ENCODE results near the gene FCN3. TPM values are rescaled to one million over a fixed set of nuclear protein-coding genes. Genes with fewer than 3 reads are reported as not detected.

Gene FCN3
- total and polyA plus RNA-seq, 10 of the 15 experiments (the other 5 are each of a cell fraction or from before 2014, with no cell fraction given) = 0.28 TPM; not detected in 9

DNA sequence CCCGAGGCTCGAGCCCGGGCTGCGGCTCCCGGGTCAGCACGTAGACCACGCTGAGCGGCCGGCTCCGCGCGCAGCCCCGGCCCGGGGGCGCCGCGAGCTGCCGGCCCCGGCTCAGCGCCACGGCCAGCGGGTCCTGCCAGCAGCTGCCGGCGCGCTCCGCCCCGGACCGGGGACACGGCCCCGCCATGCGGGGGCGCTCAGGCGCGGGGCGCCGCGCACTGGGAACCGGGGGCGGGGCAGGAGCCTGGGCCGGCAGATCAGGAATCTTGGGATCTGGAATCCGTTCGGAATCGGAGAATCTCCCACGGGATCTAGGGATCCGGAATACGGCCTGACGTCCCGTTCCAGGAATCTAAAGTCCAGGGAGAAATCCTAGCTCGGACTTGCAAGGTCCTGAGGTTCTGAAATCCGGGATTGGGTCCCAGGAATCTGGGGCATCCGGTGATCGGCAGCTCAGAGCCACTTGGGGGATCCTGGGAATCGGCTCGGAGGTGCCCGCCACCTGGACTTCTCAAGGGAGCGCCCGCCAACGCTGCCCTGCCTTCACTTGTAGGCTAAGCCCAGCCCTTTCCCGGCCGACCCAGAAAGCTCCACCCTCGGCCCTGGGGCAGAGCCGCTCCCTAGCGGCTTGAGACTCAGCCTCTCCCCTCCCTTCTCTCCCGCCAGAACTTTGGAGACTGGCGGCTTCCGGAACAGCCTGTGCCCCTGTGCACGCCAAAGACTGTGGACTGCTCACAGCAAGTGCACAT is 8.0 kb downstream of the FCN3 start, which contains the start of gene MAP3K6 (continued):
- TF ChIP-seq, protein P1, sequence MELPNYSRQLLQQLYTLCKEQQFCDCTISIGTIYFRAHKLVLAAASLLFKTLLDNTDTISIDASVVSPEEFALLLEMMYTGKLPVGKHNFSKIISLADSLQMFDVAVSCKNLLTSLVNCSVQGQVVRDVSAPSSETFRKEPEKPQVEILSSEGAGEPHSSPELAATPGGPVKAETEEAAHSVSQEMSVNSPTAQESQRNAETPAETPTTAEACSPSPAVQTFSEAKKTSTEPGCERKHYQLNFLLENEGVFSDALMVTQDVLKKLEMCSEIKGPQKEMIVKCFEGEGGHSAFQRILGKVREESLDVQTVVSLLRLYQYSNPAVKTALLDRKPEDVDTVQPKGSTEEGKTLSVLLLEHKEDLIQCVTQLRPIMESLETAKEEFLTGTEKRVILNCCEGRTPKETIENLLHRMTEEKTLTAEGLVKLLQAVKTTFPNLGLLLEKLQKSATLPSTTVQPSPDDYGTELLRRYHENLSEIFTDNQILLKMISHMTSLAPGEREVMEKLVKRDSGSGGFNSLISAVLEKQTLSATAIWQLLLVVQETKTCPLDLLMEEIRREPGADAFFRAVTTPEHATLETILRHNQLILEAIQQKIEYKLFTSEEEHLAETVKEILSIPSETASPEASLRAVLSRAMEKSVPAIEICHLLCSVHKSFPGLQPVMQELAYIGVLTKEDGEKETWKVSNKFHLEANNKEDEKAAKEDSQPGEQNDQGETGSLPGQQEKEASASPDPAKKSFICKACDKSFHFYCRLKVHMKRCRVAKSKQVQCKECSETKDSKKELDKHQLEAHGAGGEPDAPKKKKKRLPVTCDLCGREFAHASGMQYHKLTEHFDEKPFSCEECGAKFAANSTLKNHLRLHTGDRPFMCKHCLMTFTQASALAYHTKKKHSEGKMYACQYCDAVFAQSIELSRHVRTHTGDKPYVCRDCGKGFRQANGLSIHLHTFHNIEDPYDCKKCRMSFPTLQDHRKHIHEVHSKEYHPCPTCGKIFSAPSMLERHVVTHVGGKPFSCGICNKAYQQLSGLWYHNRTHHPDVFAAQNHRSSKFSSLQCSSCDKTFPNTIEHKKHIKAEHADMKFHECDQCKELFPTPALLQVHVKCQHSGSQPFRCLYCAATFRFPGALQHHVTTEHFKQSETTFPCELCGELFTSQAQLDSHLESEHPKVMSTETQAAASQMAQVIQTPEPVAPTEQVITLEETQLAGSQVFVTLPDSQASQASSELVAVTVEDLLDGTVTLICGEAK (IDR thresholded peaks at IDR 0.05; ENCODE audit: borderline replicate concordance) = no peak
- TF ChIP-seq IKZF2 (IDR thresholded peaks at IDR 0.05) = peak; percentile 69 to 72
- no peak for TF ChIP-seq PAX5 (IDR thresholded peaks at IDR 0.05; ENCODE audit: borderline replicate concordance, low read depth, low read length)
- no peak for TF ChIP-seq SREBF1 (IDR thresholded peaks at IDR 0.05; ENCODE audit: low read length)
- no peak for TF ChIP-seq CHD2 (IDR thresholded peaks at IDR 0.05; ENCODE audit: borderline replicate concordance, low read depth, low read length)
- no peak for TF ChIP-seq SIX5 (IDR thresholded peaks at IDR 0.05; ENCODE audit: low read depth, low read length, severe bottlenecking)
- TF ChIP-seq, protein P2, sequence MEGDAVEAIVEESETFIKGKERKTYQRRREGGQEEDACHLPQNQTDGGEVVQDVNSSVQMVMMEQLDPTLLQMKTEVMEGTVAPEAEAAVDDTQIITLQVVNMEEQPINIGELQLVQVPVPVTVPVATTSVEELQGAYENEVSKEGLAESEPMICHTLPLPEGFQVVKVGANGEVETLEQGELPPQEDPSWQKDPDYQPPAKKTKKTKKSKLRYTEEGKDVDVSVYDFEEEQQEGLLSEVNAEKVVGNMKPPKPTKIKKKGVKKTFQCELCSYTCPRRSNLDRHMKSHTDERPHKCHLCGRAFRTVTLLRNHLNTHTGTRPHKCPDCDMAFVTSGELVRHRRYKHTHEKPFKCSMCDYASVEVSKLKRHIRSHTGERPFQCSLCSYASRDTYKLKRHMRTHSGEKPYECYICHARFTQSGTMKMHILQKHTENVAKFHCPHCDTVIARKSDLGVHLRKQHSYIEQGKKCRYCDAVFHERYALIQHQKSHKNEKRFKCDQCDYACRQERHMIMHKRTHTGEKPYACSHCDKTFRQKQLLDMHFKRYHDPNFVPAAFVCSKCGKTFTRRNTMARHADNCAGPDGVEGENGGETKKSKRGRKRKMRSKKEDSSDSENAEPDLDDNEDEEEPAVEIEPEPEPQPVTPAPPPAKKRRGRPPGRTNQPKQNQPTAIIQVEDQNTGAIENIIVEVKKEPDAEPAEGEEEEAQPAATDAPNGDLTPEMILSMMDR (IDR thresholded peaks at IDR 0.05 in 2 of 3, conservative IDR thresholded peaks at IDR 0.05 in 1 of 3; ENCODE audit: control insufficient read depth in 2 of 3, extremely low read depth in 1 of 3, insufficient read depth in 1 of 3, low read depth in 3 of 3, low read length in 3 of 3) = peak; percentile 32 to 68 (median 50); a peak in 3 of 6 replicates
- TF ChIP-seq LARP7 (IDR thresholded peaks at IDR 0.05) = peak; percentile 81
- no peak for TF ChIP-seq SPI1 (IDR thresholded peaks at IDR 0.05; ENCODE audit: borderline replicate concordance, insufficient read depth, low read depth, low read length)
- TF ChIP-seq, protein P3, sequence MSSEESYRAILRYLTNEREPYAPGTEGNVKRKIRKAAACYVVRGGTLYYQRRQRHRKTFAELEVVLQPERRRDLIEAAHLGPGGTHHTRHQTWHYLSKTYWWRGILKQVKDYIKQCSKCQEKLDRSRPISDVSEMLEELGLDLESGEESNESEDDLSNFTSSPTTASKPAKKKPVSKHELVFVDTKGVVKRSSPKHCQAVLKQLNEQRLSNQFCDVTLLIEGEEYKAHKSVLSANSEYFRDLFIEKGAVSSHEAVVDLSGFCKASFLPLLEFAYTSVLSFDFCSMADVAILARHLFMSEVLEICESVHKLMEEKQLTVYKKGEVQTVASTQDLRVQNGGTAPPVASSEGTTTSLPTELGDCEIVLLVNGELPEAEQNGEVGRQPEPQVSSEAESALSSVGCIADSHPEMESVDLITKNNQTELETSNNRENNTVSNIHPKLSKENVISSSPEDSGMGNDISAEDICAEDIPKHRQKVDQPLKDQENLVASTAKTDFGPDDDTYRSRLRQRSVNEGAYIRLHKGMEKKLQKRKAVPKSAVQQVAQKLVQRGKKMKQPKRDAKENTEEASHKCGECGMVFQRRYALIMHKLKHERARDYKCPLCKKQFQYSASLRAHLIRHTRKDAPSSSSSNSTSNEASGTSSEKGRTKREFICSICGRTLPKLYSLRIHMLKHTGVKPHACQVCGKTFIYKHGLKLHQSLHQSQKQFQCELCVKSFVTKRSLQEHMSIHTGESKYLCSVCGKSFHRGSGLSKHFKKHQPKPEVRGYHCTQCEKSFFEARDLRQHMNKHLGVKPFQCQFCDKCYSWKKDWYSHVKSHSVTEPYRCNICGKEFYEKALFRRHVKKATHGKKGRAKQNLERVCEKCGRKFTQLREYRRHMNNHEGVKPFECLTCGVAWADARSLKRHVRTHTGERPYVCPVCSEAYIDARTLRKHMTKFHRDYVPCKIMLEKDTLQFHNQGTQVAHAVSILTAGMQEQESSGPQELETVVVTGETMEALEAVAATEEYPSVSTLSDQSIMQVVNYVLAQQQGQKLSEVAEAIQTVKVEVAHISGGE (CRISPR knock-in tag; IDR thresholded peaks at IDR 0.05) = no peak
- TF ChIP-seq, protein P4, sequence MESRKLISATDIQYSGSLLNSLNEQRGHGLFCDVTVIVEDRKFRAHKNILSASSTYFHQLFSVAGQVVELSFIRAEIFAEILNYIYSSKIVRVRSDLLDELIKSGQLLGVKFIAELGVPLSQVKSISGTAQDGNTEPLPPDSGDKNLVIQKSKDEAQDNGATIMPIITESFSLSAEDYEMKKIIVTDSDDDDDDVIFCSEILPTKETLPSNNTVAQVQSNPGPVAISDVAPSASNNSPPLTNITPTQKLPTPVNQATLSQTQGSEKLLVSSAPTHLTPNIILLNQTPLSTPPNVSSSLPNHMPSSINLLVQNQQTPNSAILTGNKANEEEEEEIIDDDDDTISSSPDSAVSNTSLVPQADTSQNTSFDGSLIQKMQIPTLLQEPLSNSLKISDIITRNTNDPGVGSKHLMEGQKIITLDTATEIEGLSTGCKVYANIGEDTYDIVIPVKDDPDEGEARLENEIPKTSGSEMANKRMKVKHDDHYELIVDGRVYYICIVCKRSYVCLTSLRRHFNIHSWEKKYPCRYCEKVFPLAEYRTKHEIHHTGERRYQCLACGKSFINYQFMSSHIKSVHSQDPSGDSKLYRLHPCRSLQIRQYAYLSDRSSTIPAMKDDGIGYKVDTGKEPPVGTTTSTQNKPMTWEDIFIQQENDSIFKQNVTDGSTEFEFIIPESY (IDR thresholded peaks at IDR 0.05) = no peak
- TF ChIP-seq FOS (IDR thresholded peaks at IDR 0.05; ENCODE audit: borderline replicate concordance, extremely low read depth, insufficient read length) = no peak
- TF ChIP-seq BHLHE40 (IDR thresholded peaks at IDR 0.05; ENCODE audit: borderline replicate concordance in 1 of 2, low read depth in 2 of 2, low read length in 1 of 2) = peak; percentile 23 to 51; a peak in 1 of 4 replicates
- 0 out of 2 replicates have a peak, but pooled peaks have one; percentile 40 for TF ChIP-seq NR2F1 (conservative IDR thresholded peaks at IDR 0.05)
- no peak for TF ChIP-seq KDM1A (IDR thresholded peaks at IDR 0.05; ENCODE audit: borderline replicate concordance)

Measured in GM12878 (cell line).